ENCODE measurements around the gene MRPL10. TPM values are rescaled to one million over a fixed set of nuclear protein-coding genes. Genes with fewer than 3 reads are reported as not detected.
A peak's percentile ranks its signal among the peaks of the same experiment; 100 is the strongest.

Gene MRPL10
- total and polyA plus RNA-seq, 11 donors = 43.8 to 79.2 (median 63.2) TPM

DNA sequence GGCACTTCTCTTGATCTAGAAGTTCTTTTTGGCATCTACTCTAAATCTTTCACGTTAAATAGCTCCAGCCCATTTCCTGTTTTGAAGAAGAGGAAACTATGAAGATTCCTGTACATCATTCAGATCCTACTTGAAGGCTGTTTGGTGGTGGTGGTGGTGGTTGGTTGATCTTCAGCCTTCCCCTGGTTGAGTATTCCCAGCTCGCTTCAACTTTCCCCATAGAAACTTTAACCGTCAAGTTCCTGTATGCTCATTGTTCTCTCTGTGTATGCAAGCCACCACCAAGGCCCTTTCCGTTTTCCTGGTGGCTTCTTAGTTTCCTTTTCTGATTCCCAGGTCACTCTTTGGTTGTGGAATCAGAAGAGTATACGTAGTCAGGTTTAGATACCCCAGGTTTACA is 3.4 kb upstream of the MRPL10 start:
- DNase-seq (no peak), ATAC-seq (no peak)
- H3K27me3 ChIP-seq = no peaks in the 10 kb centered on the region
- H3K27ac ChIP-seq = peak overlapping the region in 10 of 12 donors; percentile 42 to 73 (median 60)
- no peaks in the 10 kb centered on the region for H3K9me3 ChIP-seq
- H3K4me1 ChIP-seq = peaks cover 0 to 48% (median 28%) of the 10 kb centered on the region in 12 donors
- WGBS, 4 donors = 51 to 57% (median 54%) methylated on average over 5 of the region's 5 CpGs
- TF ChIP-seq, protein P1, sequence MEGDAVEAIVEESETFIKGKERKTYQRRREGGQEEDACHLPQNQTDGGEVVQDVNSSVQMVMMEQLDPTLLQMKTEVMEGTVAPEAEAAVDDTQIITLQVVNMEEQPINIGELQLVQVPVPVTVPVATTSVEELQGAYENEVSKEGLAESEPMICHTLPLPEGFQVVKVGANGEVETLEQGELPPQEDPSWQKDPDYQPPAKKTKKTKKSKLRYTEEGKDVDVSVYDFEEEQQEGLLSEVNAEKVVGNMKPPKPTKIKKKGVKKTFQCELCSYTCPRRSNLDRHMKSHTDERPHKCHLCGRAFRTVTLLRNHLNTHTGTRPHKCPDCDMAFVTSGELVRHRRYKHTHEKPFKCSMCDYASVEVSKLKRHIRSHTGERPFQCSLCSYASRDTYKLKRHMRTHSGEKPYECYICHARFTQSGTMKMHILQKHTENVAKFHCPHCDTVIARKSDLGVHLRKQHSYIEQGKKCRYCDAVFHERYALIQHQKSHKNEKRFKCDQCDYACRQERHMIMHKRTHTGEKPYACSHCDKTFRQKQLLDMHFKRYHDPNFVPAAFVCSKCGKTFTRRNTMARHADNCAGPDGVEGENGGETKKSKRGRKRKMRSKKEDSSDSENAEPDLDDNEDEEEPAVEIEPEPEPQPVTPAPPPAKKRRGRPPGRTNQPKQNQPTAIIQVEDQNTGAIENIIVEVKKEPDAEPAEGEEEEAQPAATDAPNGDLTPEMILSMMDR (IDR thresholded peaks at IDR 0.05) = no peak
- no peak for TF ChIP-seq POLR2A (IDR thresholded peaks at IDR 0.05)
- H3K36me3 ChIP-seq = peaks cover 0 to 37% (median 22%) of the 10 kb centered on the region in 9 donors
- intact Hi-C loops (cut with DNase I) = no loop called here
- no peak overlapping the region for H3K4me3 ChIP-seq

DNA sequence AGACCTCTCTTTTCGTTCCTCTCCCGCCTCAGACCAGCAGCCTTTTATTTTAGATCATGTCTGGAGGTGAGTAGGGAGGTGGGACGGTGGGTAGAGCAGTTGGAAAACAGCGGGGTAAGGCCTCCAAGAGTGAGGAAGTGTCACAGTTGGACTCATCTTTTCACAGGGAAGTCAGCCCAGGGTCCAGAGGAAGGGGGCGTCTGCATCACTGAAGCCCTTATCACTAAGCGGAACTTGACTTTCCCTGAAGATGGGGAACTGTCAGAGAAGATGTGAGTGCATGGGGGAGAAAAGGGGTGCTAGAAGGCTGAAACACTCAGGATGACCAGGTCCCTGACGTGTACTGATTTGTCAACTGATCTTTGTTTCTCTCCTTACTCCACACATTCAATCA is 590 bp upstream of the MRPL10 start:
- DNase-seq (no peak), ATAC-seq (peak in 2 of 4 donors; percentile 10)
- Histone ChIP-seq H3K27me3 (no peaks in the 10 kb centered on the region), H3K36me3 (peaks cover 0 to 39% (median 28%) of the 10 kb centered on the region in 9 donors), H3K9me3 (no peaks in the 10 kb centered on the region), H3K4me3 (peak overlapping the region; percentile 68 to 93 (median 77)), H3K27ac (peak overlapping the region in 7 of 12 donors; percentile 12 to 86 (median 75)), H3K4me1 (peaks cover 0 to 52% (median 24%) of the 10 kb centered on the region in 12 donors)
- intact Hi-C loops (cut with DNase I) = no loop called here
- 9 to 12% (median 10%) methylated on average over 7 of the region's 7 CpGs for WGBS, 4 donors
- TF ChIP-seq POLR2A (IDR thresholded peaks at IDR 0.05) = no peak
- TF ChIP-seq, protein P1 (IDR thresholded peaks at IDR 0.05) = no peak

DNA sequence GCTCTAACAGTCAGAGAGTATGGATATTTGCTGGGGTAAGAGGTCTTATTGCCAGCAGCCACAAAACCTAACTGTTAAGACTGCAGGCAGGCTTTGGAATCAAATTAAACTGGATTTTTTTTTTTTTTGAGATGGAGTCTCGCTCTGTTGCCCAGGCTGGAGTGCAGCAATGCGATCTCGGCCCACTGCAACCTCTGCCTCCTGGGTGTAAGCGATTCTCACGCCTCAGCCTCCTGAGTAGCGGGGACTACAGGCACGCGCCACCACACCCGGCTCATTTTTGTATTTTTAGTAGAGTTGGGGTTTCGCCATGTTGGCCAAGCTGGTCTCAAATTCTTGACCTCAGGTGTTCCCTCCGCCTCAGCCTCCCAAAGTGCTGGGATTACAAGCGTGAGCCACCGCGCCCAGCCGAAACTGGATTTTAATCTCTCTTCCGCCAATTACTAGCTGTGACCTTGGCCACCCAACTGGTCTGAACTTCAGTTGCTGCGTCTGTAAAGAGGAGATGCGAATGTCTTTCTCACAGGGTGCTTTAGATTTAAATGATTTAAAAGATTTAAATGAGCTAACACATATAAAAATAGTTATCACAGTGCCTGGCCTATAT is 842 bp downstream of the MRPL10 start:
- Histone ChIP-seq H3K27me3 (no peaks in the 10 kb centered on the region), H3K9me3 (no peaks in the 10 kb centered on the region), H3K4me3 (peak overlapping the region; percentile 68 to 93 (median 77)), H3K36me3 (peaks cover 0 to 41% (median 34%) of the 10 kb centered on the region in 9 donors), H3K27ac (peak overlapping the region in 10 of 12 donors; percentile 63 to 86 (median 75)), H3K4me1 (peaks cover 0 to 50% (median 24%) of the 10 kb centered on the region in 12 donors)
- ATAC-seq = no peak
- intact Hi-C loops (cut with DNase I) = no loop called here
- WGBS, 4 donors = 69 to 77% (median 72%) methylated on average over 18 of the region's 18 CpGs
- DNase-seq = no peak
- TF ChIP-seq, protein P1 (IDR thresholded peaks at IDR 0.05) = no peak
- TF ChIP-seq POLR2A (IDR thresholded peaks at IDR 0.05) = no peak

DNA sequence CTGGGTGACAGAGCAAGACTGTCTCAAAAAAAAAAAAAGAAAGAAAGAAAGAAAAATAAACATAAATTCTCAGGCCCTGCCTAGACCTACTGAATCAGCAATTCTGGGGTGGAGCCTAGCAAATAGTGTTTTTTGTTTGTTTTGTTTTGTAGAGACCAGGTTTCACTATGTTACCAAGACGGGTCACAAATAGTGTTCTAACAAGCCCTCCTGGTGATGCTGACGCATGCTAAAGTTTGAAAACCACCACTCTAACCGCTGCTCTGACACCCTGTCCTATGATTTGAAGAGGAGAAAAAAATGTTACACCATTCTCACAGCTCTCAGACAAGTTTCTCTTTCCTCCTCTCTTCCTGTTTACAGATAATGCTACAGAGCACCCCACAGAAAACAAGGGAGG is 1.5 kb downstream of the MRPL10 start:
- WGBS, 4 donors = 81 to 90% (median 85%) methylated on average over 3 of the region's 3 CpGs
- Histone ChIP-seq H3K27me3 (no peaks in the 10 kb centered on the region), H3K9me3 (no peaks in the 10 kb centered on the region), H3K27ac (peak overlapping the region in 1 of 12 donors; percentile 86), H3K4me3 (no peak overlapping the region), H3K4me1 (peaks cover 0 to 44% (median 23%) of the 10 kb centered on the region in 12 donors), H3K36me3 (peaks cover 0 to 46% (median 40%) of the 10 kb centered on the region in 9 donors)
- intact Hi-C loops (cut with DNase I) = no loop called here
- DNase-seq (no peak), ATAC-seq (no peak)
- TF ChIP-seq, protein P1 (IDR thresholded peaks at IDR 0.05) = no peak
- no peak for TF ChIP-seq POLR2A (IDR thresholded peaks at IDR 0.05)

All from heart left ventricle (tissue), 16 donors.